Head of caudate nucleus (tissue), 42 donors: ENCODE results near the gene NSD1.
"Not testable (repeated sequence)": the region's sequence is repeated elsewhere in the genome, so short reads cannot be mapped to it uniquely, and the experiment has no call there.

ENCODE experiments used
- DNase-seq, 42 donors: peaks; one replicate each; pipeline versions ENCODE4 v3.0.0 to v3.0.0-alpha.2; 2020 to 2021; ENCODE audit warnings: mixed read lengths in 7 of 42
- intact Hi-C: fragments of 100-400 bp; cut with DNase I; formaldehyde crosslinking; loops from one replicate; pipeline ENCODE4 v1.15.0; 2022

Gene NSD1

DNA sequence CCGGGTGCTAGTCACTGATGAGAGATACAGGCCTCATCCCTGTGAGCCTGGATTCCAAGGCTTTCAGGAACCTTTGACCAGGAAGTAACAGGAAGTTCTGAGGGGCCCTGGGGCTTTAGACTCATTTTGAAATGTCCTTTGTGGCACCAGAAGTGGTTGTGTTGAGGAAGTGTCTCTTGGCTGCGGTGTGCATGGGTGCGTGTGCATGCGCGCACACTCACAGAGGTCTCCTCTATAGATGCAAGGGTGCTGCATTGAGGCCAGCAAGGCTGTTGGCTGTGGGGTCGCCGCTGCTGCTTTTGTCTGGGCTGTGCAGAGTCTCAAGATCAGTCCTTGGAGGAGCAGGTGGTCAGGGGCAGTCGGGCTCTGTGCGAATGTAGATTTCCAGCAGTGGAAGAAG, 162.4 kb downstream of the NSD1 start:
- DNase-seq: no peak
- intact Hi-C loops: no loop called here

DNA sequence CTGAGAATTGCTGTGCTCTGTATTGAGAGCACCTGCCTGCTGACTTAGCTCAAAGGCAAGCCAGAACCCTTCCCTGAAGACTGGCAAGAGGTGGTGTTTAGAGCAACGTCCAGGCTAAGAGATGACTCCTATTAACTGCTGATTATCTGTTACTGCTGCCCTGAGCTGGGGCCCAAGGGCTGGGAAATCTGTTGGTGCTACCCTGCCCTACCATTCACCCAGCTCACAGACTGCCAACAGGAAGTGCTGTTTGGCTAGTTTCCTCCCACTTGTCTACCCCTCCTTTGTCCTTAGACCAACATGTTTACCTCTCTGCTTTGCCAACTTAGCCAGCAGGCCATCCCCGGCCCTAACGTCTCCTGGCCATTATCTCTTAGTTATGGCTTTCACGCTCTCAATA, 163.0 kb downstream of the NSD1 start:
- no peak for DNase-seq
- intact Hi-C loops: no loop called here

DNA sequence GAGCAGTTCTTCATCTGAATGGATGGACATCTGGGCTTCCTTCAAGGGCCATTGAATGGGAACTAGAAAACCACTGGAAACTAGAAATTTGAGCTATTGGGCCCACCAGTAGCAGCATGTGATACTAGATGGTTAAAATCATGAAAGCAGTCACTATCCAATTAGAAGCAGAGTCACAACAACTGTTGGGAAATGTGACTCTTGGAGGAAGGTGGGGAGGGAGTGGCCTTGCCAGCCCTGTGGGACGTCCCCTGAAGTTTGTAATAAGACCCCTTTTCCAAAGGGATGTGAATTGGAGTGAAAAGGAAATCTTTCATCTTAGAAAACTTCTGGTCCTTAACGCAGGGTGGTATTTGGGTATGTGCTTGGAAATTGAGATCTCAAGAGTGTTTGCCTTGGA, 164.3 kb downstream of the NSD1 start:
- DNase-seq: no peak
- intact Hi-C loops: no loop called here

DNA sequence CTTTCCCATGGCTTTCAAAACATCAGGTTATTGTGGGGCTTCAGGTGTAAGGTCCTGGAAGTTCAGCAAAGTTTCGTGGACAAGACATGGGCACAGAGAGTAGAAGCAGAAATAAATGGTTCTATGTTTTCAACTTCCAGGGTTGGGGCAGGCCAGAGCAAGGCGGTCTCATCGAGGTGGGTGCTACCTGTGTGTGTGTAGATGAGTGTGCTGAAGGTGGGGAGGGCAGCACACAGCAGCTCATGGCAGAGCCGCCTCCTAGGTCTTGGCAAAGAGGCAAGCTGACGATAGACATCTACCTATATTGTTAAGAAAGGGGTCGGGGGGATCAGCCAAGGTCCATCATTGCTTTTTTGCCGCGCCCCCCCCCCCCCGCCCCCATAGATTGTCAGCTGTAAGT, 166.1 kb downstream of the NSD1 start:
- DNase-seq: peak in 1 of 42 donors; percentile 16
- intact Hi-C loops: loop anchor here (5.0 kb wide), 1 partner anchor 187 kb away; no protein-coding TSS in a partner anchor

DNA sequence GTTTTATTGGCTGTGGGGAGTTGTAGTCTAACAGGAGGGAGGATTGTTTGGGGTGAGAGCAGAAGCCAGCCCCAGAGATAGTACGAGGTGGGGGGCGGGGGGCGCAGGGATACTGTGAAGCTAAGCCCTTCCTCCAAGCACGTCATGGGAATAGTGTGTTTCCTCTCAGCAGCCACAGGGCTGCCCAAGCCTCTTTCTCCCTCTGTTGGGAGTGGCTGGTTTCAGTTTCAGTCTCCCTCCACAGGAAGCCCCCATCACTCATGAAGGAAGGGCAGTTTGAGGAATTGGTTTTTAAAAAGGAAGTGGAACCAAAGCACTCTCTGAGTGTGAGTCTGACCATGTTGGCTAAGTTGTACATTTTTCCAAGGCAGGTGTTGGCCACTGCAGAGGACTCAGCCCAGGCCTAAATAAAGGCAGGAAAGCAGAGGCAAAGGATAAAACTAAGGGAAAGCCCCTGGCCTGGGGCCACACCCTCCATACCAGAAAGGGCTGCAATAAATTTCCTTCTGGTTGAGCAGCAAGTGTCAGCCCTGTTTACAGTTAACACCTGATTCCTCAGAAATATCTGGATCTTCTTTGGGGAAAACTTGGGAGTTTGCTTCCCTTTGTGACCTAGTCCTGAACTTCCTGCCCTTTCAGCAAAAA, 166.8 kb downstream of the NSD1 start:
- peak in 24 of 42 donors; percentile 23 to 73 (median 46) for DNase-seq
- intact Hi-C loops: loop anchor here (5.0 kb wide), 1 partner anchor 188 kb away; no protein-coding TSS in a partner anchor

DNA sequence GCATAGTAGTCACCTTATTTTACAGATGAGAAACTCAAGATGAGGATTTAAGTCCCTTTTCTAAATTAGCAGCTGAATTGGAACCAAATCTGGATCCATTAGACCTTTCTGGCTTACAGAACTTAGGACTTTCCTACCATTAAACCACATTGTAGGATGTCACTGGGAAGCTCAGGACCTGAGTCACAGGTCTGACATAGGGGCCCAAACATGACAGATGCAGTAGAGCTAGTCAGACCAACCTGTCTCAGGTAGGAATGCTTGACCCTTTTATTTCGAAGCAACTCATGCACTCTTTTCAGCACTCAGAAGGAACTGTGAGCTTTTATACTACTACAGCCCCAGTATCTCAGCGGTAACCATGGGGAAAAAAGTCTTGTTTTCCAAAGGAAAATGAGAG, 167.4 kb downstream of the NSD1 start:
- DNase-seq: no peak
- intact Hi-C loops: loop anchor here (5.0 kb wide), 1 partner anchor 189 kb away; no protein-coding TSS in a partner anchor

DNA sequence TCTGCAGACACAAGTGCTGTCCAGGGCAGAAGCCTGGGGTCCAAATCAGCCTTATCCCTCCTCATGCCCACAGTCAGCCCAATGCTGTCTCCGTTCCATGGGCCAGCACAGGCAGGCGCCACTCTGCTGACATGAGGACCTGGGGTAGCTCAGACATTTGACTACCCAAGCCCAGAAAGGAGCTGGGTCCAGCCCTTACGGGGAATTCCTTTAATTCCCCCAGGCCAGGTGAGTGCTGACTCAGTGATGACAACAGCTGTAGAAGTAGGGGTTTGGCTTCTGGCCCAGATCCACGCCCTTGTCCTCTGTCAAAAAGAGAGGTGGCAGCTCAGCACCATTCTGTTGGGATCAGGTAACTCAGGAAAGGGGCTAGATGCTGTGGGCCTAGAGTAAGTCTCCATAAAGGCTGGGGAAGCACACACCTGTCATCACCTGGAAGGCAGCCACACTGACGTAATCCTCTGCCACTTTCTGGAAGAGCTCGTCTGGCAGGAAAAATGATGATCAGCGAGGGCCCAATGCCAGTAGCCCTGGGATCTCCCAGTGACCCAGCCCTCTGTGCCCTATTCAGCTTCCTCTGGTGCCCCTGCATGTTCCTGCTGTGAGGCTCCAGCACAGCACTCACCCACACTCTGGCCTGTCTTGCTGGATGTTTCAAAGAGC, 168.1 kb downstream of the NSD1 start:
- DNase-seq: no peak
- intact Hi-C loops: loop anchor here (5.0 kb wide), 1 partner anchor 189 kb away; no protein-coding TSS in a partner anchor

DNA sequence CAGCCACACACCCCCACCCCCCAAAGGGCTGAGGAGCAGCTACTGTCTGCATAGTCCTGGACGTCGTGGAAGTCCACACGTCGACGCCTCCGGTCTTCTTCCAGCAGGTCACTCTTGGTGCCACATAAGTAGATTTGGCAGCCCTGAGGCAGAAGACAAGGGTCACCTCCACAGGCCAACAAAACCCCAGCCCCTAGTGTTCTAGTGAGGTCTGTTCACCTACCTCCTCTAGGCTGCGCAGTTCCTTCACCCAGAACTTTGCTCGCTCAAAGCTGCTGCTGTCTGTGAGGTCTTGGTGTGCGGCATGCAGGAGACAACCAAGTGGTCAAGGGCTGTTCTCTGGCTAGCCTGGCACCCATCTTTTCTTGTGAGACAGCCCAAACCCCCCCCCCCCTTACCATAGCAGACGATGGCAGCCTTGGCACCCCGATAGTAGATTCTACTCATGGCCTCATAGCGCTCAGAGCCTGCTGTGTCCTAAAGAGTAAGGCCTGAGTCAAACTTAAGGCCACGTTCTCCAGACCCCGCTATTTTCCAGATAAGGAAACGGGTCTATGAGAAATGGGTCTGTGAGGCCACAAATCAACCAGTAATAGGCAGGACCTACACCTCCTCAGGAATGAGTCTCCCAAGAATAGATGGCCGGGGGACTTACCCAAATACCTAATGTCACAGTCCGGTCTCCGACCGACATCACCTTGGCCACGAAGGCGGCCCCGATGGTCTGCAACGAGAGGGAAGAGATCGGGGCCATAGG, 169.0 kb downstream of the NSD1 start:
- DNase-seq: peak in 10 of 42 donors; percentile 18 to 63 (median 40)
- intact Hi-C loops: loop anchor here (5.0 kb wide), 1 partner anchor 190 kb away; no protein-coding TSS in a partner anchor

DNA sequence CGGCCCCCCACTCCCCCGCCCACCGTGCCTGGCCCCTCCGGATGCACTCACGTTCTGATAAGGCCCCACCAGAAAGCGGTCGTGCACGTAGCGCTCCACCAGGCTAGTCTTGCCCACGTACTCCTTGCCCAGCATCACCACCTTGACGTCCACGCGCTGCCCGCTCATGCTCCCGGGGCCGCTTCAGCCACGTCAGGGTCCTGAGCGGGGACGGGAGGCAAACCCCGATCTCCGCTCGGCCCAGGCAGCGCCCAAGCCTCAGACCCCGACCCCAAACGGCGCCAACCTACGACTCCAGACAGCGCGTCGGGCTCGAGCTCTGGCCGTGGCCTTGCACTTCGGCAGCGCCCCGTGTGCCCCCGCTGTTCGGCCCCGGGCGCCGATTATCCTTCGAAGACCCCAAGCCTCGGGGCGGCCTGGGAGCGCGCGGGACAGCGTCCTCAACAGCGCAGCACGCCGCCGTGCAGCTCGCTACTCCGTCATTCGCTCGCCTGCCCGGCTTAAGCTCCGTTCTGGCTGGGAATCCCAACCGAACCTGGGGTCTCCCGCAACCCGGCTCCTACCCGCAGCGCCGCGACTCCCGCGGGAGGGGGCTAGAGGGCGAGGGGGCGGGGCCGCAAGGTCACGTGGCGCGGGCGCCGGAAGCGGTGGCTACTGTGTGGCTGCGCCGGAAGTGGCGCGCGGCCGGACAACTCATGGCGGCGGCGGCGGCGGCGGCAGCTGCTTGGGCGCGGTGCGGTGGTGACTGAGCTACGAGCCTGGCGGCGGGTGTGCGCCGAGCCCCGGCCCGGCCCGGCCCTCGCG, 169.8 kb downstream of the NSD1 start, which contains the start of the genes PRELID1 and RAB24:
PRELID1 (plus strand) TSS at position 679 of the 804 bp plus-strand sequence. CDS start 187 bp downstream, outside the sequence.
RAB24 (minus strand) TSS at position 599 of the 804 bp plus-strand sequence; CDS start at position 168, 431 bp downstream.
- DNase-seq: peak; percentile 76 to 97 (median 92)
- intact Hi-C loops: loop anchor here (5.0 kb wide), 1 partner anchor 191 kb away; no protein-coding TSS in a partner anchor

DNA sequence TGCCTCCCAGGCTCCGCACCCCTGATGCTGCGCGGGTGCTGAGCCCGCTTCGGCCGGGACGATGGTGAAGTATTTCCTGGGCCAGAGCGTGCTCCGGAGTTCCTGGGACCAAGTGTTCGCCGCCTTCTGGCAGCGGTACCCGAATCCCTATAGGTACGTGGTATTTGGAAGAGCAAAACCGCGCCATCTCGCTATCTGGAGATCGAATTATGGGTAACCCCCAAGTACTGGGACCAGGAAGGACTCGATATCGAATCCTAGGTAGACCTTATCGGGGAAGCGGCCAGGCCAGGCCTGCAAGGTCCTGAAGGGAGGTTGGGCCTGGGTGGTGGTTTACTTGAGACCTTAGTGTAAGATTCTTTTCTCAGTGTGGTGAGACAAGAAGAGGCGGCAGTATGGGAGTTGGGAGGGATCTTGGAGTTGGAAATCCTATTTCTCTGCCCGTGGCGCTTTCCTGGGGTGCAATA, 170.4 kb downstream of the NSD1 start:
- peak in 3 of 42 donors; percentile 29 to 45 (median 33) for DNase-seq
- intact Hi-C loops: loop anchor here (5.0 kb wide), 1 partner anchor 192 kb away; no protein-coding TSS in a partner anchor

DNA sequence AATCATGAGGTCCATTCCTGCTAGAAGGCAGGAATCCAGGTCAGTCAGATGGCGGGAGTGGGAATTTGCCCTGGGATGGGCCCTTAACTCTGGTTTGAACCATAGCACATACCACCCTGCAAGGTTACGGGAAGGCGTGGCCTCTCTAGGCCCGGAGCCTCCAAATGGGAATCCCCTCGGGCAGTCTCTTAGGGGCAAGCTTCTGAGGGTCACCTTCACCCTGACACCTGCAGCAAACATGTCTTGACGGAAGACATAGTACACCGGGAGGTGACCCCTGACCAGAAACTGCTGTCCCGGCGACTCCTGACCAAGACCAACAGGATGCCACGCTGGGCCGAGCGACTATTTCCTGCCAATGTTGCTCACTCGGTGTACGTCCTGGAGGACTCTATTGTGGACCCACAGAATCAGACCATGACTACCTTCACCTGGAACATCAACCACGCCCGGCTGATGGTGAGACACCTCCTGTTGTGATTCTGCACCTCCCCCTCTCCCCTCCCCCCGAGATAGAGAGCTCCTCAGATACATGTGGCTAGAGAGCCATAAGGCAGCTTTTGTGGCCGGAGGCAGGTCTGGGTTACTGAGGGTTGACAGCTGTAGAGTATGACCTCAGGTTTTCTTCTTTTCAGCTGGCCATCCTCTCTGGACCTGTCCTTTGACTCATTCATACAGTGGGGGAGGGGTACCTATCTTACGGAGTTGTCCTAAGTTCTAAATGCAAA, 171.0 kb downstream of the NSD1 start:
- intact Hi-C loops: loop anchor here (5.0 kb wide), 1 partner anchor 192 kb away; no protein-coding TSS in a partner anchor
- DNase-seq: peak in 1 of 42 donors; percentile 39

DNA sequence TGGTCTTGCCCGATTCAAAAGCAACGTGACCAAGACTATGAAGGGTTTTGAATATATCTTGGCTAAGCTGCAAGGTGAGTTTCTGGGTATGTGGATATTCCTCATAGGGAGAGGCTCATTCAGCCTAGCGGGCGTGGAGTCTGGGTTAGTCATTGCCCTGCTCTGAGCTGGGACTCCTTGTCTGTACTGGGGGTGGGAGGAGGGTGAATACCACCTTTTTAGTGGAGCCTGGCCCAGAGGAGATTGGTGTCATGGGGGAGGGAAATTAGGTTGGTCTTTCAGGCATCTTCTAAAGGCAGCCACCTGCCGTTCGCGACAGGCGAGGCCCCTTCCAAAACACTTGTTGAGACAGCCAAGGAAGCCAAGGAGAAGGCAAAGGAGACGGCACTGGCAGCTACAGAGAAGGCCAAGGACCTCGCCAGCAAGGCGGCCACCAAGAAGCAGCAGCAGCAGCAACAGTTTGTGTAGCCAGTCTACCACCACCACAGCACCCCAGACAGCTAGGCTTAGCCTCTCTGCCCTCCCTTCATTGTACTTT, 172.6 kb downstream of the NSD1 start:
- DNase-seq, intact Hi-C loops: not testable (repeated sequence)

DNA sequence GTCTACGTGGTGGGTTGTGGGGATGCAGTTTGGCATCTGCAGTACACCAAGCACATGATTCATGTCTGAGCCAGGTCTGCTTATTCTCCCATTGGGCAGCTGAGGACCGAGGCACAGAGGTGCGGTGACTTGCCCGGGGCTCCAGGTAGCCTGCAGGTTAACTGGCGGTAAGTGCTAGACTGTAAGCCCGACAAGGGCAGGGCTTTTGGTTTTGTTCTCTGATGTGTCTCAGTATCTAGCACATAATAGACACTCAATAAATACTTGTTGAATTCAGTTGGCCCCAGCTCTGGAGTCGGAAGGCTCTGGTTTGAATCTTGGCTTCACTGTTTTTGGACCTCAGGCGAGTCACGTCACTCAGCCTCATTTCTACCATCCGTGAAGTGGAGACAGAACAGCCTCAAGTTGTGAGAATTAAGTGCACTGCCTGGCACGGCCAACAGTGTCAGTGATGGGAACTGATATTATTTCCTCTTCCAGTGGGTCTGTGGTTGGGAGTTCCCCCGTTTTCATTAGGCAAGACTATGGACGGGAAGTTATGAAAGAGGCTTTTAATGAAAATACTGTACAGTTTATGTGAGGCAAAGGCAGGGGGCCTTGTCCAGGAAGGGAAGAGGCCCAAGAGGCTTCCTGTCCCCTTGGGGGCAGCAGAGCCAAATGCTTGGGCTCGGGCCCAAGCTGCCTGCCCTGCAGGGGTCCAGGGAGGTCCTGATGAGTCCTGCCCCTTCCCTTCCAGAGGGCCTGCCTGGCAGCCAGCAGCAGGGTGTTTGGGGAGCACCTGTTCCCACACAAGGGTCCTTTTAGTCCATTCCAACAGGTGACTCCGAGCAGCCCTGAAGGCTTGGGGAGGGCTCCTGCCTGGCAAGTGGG, 173.3 kb downstream of the NSD1 start:
- DNase-seq: peak in 3 of 42 donors; percentile 25 to 35 (median 28)
- intact Hi-C loops: no loop called here

DNA sequence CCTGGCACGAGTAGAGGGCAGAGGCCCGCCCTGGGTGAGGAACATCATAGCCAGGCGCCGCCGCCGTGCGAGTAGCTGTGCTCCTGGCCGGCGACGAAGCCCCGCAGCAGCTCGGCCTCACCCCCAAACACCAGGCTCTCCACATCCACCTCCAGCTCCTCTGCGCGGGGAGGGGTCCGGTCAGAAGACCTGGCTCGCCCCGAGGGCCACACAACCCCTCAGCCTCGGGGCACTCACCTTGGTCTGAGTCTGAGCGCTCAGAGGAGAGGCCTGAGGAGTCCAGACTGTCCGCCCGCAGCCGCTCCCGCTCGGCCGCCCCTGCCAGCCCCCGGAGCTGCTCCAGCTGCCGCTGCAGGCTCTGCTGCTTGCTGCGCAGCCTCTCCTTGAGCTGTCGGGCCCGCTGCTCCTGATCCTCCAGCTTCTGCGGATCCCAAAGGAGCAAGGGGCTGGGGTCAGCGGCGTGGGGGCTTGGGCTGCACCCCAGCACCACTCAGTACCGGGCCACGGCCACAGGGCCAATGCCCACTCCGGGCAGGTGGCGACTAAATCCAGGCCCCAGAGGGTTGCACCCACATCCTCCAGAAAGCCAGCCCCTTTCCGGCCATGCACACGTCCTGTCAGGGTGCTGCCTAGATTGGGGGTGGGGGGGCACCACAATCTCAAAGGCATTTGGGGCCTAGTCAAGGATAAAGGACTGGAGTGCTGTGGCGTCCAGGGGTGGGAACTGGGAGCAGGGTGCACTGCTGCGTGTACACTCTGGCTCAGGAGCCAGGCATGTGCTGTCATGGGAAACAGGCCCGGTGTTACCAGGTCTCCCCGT, 174.2 kb downstream of the NSD1 start:
- intact Hi-C loops: no loop called here
- DNase-seq: peak in 1 of 42 donors; percentile 41

DNA sequence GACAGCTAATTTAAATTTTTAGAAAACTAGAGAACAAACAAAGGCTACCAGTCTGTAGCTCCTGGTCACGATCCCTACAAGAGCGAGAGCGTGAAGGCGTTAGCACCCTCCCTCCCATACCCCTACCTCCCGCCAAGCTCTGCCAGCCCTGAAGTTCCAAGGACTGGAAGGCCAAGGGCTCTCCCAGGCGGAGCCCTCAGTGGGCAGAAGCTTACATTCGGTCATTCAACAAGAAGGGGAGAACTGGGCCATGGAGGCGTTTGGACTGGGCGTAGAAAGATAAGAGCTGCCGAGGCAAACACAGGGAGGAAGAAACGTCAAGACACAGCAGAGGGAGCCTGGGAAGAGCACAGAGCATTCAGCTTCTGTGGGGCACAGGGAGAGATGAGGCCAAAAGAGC, 175.2 kb downstream of the NSD1 start:
- intact Hi-C loops: no loop called here
- DNase-seq: no peak
